Ishikawa (cell line): ENCODE measurements around the gene KCNK1.

Experiments used
- CEBPB ChIP-seq: IDR thresholded peaks from 2 replicates; pipeline ENCODE4 v1.6.1; 2012
- CREB1 ChIP-seq: IDR thresholded peaks from 2 replicates; pipeline ENCODE4 v1.6.1; 2012; ENCODE audit warnings: low read depth
- EGR1 ChIP-seq: IDR thresholded peaks from 2 replicates; pipeline ENCODE4 v1.6.1; 2012
- EP300 ChIP-seq: IDR thresholded peaks from 2 replicates; pipeline ENCODE4 v1.6.1; 2012; ENCODE audit warnings: borderline replicate concordance
- FOXM1 ChIP-seq: IDR thresholded peaks from 2 replicates; pipeline ENCODE4 v1.6.1; 2012; ENCODE audit warnings: low read depth, borderline replicate concordance
- MAX ChIP-seq: IDR thresholded peaks from 2 replicates; pipeline ENCODE4 v1.6.1; 2012
- NFIC ChIP-seq: IDR thresholded peaks from 2 replicates; pipeline ENCODE4 v1.6.1; 2012
- RAD21 ChIP-seq: IDR thresholded peaks from 2 replicates; pipeline ENCODE4 v1.6.1; 2012; ENCODE audit warnings: low read depth
- REST ChIP-seq: IDR thresholded peaks from 2 replicates; pipeline ENCODE4 v1.6.1; 2012; ENCODE audit warnings: low read depth, mild to moderate bottlenecking
- TAF1 ChIP-seq: IDR thresholded peaks from 2 replicates; pipeline ENCODE4 v1.6.1; 2012; ENCODE audit warnings: low read depth, mild to moderate bottlenecking
- TCF12 ChIP-seq: IDR thresholded peaks from 2 replicates; pipeline ENCODE4 v1.6.1; 2012; ENCODE audit warnings: low read depth
- TEAD4 ChIP-seq: IDR thresholded peaks from 2 replicates; pipeline ENCODE4 v1.6.1; 2012
- YY1 ChIP-seq: IDR thresholded peaks from 2 replicates; pipeline ENCODE4 v1.6.1; 2012; ENCODE audit warnings: low read depth
- ZBTB7A ChIP-seq: IDR thresholded peaks from 2 replicates; pipeline ENCODE4 v1.6.1; 2012; ENCODE audit warnings: low read depth
- TF ChIP-seq, protein P1 (sequence below): IDR thresholded peaks from 2 replicates; pipeline ENCODE4 v1.6.1; 2012

The KCNK1 gene

GRCh38 chr1:233625087-233625486 lies 11.2 kb downstream of the KCNK1 start:
- no peak for TF ChIP-seq REST
- no peak for TF ChIP-seq MAX
- no peak for TF ChIP-seq RAD21
- no peak for TF ChIP-seq EP300
- no peak for TF ChIP-seq CREB1
- no peak for TF ChIP-seq ZBTB7A
- no peak for TF ChIP-seq CEBPB
- TF ChIP-seq, protein P1, sequence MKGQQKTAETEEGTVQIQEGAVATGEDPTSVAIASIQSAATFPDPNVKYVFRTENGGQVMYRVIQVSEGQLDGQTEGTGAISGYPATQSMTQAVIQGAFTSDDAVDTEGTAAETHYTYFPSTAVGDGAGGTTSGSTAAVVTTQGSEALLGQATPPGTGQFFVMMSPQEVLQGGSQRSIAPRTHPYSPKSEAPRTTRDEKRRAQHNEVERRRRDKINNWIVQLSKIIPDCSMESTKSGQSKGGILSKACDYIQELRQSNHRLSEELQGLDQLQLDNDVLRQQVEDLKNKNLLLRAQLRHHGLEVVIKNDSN, result no peak
- TF ChIP-seq TAF1, result no peak
- no peak for TF ChIP-seq FOXM1
- TF ChIP-seq NFIC, result no peak

DNA sequence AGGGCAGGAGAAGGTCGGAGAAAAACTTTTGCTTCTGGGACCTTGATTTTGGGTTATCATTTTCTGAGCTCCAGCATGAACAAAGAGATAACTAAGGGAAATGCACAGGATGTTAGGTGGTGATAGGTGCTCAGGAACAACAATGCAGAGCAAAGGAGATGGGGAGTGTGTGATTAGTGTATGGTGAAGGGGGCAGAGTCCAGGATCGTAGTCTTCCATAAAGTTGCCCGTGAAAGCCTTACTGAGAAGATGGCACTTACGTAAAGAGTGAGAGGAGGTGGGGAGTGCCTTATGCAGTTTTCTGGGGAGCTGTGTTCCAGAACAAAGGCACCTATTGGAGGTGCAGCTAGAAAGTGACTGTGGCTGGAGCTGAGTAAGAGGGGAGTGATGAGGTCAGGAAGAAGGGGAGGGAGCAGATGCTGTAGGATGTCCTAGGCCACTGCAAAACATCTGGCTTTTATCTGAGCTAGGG lies 11.6 kb downstream of the KCNK1 start:
- TF ChIP-seq TCF12, result no peak
- TF ChIP-seq YY1, result no peak
- TF ChIP-seq CEBPB, result no peak
- no peak for TF ChIP-seq REST
- TF ChIP-seq, protein P1, result no peak
- no peak for TF ChIP-seq TEAD4
- no peak for TF ChIP-seq NFIC

DNA sequence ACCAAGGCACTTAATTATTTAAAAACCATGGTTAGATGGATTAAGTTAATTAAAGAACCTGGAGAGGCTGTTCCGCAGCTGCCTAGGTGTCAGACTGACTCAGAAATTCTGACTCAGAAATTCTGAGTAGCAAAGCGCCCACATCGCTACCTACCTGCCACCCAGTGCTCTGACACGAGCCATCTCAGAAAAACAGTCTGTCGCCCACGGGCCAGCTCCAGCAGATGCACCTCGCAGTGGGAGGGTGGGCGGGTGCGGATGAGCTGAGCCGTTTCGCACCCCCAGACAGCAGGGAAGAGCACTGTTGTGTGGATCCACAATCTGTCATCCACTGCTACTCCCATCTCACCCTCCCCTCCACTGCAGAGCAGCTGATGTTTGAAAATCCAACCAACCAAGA lies 13.5 kb downstream of the KCNK1 start:
- TF ChIP-seq CREB1 (no peak), FOXM1 (no peak), TCF12 (no peak), TEAD4 (no peak), REST (no peak), CEBPB (no peak), YY1 (no peak), ZBTB7A (no peak), TAF1 (no peak), RAD21 (no peak)

- no peak for TF ChIP-seq FOXM1
- no peak for TF ChIP-seq NFIC
- no peak for TF ChIP-seq CEBPB
- TF ChIP-seq CREB1, result no peak
- no peak for TF ChIP-seq YY1
- TF ChIP-seq TAF1, result no peak
- no peak for TF ChIP-seq TCF12
- TF ChIP-seq, protein P1, result no peak
- no peak for TF ChIP-seq REST
- no peak for TF ChIP-seq ZBTB7A
- TF ChIP-seq MAX, result no peak
- TF ChIP-seq TEAD4, result no peak
- no peak for TF ChIP-seq RAD21
- no peak for TF ChIP-seq EGR1
- no peak for TF ChIP-seq EP300
Observed at GRCh38 chr1:233627823-233628222, 13.9 kb downstream of the KCNK1 start.
